Aorta (tissue), 5 donors: ENCODE results near the gene PBX3. TPM values are rescaled to one million over a fixed set of nuclear protein-coding genes. Genes with fewer than 3 reads are reported as not detected.
"Not testable (repeated sequence)": the region's sequence is repeated elsewhere in the genome, so short reads cannot be mapped to it uniquely, and the experiment has no call there.

Source experiments
- ATAC-seq: fragments of 200-7000 bp; cut with Tn5 transposase; one replicate; pipeline ENCODE4 v1.9.1; 2022; ENCODE audit warnings: moderate library complexity; ENCODE audit not compliant: low FRiP score
- DNase-seq, 2 donors: peaks; one replicate each; pipeline ENCODE4 v3.0.0-alpha.2; 2020
- H3K27ac ChIP-seq, 2 donors: one replicate each; pipeline ENCODE4 v1.5.1; 2013; ENCODE audit warnings: low read length in 2 of 2, mild to moderate bottlenecking in 2 of 2, moderate library complexity in 2 of 2, control low read depth in 1 of 2, inconsistent platforms in 1 of 2, low read depth in 1 of 2
- H3K27me3 ChIP-seq, 2 donors: one replicate each; pipeline ENCODE4 v1.6.1; 2013; ENCODE audit warnings: control low read depth in 1 of 2, low read length in 1 of 2, mild to moderate bottlenecking in 1 of 2, moderate library complexity in 1 of 2; ENCODE audit not compliant: insufficient read depth in 2 of 2, control insufficient read depth in 1 of 2
- H3K36me3 ChIP-seq, 2 donors: one replicate each; pipeline ENCODE4 v1.6.1; 2013; ENCODE audit warnings: control low read depth in 1 of 2, low read length in 1 of 2, mild to moderate bottlenecking in 1 of 2; ENCODE audit not compliant: insufficient read depth in 2 of 2, control insufficient read depth in 1 of 2
- H3K4me1 ChIP-seq, 2 donors: one replicate each; pipeline ENCODE4 v1.6.1; 2013; ENCODE audit warnings: low read length in 2 of 2, control low read depth in 1 of 2, mild to moderate bottlenecking in 1 of 2, moderate library complexity in 1 of 2; ENCODE audit not compliant: insufficient read depth in 2 of 2, control insufficient read depth in 1 of 2
- H3K4me3 ChIP-seq, 2 donors: one replicate each; pipeline ENCODE4 v1.5.1; 2013; ENCODE audit warnings: low read length in 2 of 2, control low read depth in 1 of 2, mild to moderate bottlenecking in 1 of 2
- H3K9me3 ChIP-seq: one replicate; pipeline ENCODE4 v1.6.1; 2013; ENCODE audit warnings: mild to moderate bottlenecking, low read length; ENCODE audit not compliant: control insufficient read depth
- whole genome bisulfite sequencing, 2 donors: extraction: QIAGEN DNeasy Blood & Tissue Kit; methylation state at CpG; one replicate each; pipeline ENCODE4 v1.1.7; 2013; 5-methylcytosine and 5-hydroxymethylcytosine counted together
- intact Hi-C, 2 donors: fragments of 100-400 bp; cut with DNase I; formaldehyde crosslinking; loops; one replicate each; pipeline versions ENCODE4 v1.14.2 to v1.15.0; 2022
- polyA plus RNA-seq, 2 donors: library from polyadenylated mRNA; stranded (reverse); fragments of 200-250 nt; gene quantifications; one replicate each; pipeline ENCODE4 v1.2.3, GENCODE V29; 2013
- total RNA-seq, 2 donors: library from RNA; stranded (reverse); fragmentation: NEBNext Ultra II Directional; extraction: Animal tissue kit (Norgen Biotek cat#: 25700); gene quantifications; one replicate each; pipeline ENCODE4 v1.2.1, GENCODE V29; 2021
- donor health status: healthy with polysubstance abuse.
- donor health status: Bipolar disorder and iron deficiency.
- donor health status: DM: no; HTN: no; CAD: no.
- donor health status: DM: no; HTN: no; CAD: no.
- donor health status: DM: yes; HTN: yes; CAD: no.

PBX3 gene
- total and polyA plus RNA-seq, 4 donors, result 10.3 to 44.7 (median 18.8) TPM

- no peaks in the 10 kb centered on the region for H3K4me1 ChIP-seq
- WGBS, 2 donors, result 64 to 77% methylated on average over 7 of the region's 7 CpGs
- no peak overlapping the region for H3K27ac ChIP-seq
- intact Hi-C loops, result no loop called here
- ATAC-seq (no peak), DNase-seq (no peak)
- H3K9me3 ChIP-seq, result no peaks in the 10 kb centered on the region
- H3K36me3 ChIP-seq, result no peaks in the 10 kb centered on the region
- no peaks in the 10 kb centered on the region for H3K27me3 ChIP-seq
- H3K4me3 ChIP-seq, result no peak overlapping the region
Measured at GRCh38 chr9:125763394-125763801, 16.2 kb downstream of the PBX3 start.

- intact Hi-C loops, result no loop called here
- H3K4me1 ChIP-seq, result no peaks in the 10 kb centered on the region
- H3K27ac ChIP-seq, result no peak overlapping the region
- no peaks in the 10 kb centered on the region for H3K9me3 ChIP-seq
- no peak for ATAC-seq
- H3K36me3 ChIP-seq, result no peaks in the 10 kb centered on the region
- no peaks in the 10 kb centered on the region for H3K27me3 ChIP-seq
- WGBS, 2 donors, result 55 to 64% methylated on average over 3 of the region's 3 CpGs
- H3K4me3 ChIP-seq, result no peak overlapping the region
- no peak for DNase-seq
Measured at GRCh38 chr9:125764198-125764597, 17.0 kb downstream of the PBX3 start.

DNA sequence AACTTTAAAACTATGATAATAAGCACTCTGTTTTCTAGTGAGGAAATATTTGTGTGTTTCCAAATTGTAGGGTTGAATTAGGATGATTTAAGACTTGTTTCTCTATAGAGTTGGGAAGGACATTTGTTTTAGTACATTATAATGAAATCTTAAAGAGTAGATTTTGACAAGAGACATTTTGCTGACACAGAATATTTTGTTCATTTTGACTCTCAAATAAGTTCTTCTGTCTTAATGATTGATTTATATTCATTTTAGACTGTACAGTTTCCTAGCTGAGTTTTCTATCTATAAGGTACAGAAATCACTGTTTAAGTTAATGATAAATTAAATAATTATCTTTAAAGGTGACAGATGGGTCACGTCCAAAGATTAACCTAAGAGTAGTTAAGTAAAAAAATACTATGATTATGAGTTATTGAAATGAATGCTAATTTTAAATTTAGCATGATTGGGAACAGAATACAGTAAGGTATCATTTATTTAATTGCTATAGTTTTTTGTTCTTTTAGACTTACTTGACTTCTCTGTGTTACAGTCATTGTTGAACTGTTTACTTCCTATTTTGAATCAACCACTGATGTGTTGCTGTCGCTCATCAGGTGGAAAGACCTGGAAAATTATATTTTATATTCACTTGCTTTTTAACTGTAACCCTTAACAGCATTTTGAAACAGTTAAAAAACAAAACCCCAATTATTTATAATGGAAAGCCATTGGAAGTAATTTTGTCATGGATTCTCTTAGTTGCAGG lies 19.5 kb downstream of the PBX3 start:
- WGBS, 2 donors, result 97% methylated on average over 2 of the region's 2 CpGs
- intact Hi-C loops, result no loop called here
- Histone ChIP-seq H3K9me3 (no peaks in the 10 kb centered on the region), H3K4me1 (no peaks in the 10 kb centered on the region), H3K36me3 (no peaks in the 10 kb centered on the region), H3K27ac (no peak overlapping the region), H3K4me3 (no peak overlapping the region), H3K27me3 (no peaks in the 10 kb centered on the region)
- no peak for ATAC-seq
- DNase-seq, result no peak

- H3K36me3 ChIP-seq, result no peaks in the 10 kb centered on the region
- H3K4me1 ChIP-seq, result no peaks in the 10 kb centered on the region
- intact Hi-C loops, result no loop called here
- no peak overlapping the region for H3K27ac ChIP-seq
- no peaks in the 10 kb centered on the region for H3K27me3 ChIP-seq
- no peaks in the 10 kb centered on the region for H3K9me3 ChIP-seq
- ATAC-seq (no peak), DNase-seq (no peak)
- no peak overlapping the region for H3K4me3 ChIP-seq
Measured at GRCh38 chr9:125767349-125767748, 20.2 kb downstream of the PBX3 start.

- no peaks in the 10 kb centered on the region for H3K4me1 ChIP-seq
- intact Hi-C loops, result no loop called here
- no peak for DNase-seq
Measured at GRCh38 chr9:125768803-125769202, 21.6 kb downstream of the PBX3 start.

GRCh38 chr9:125771037-125771436 lies 23.9 kb downstream of the PBX3 start:
- H3K4me1 ChIP-seq, result no peaks in the 10 kb centered on the region
- ATAC-seq, result no peak
- DNase-seq, result no peak
- H3K36me3 ChIP-seq, result no peaks in the 10 kb centered on the region
- H3K27me3 ChIP-seq, result no peaks in the 10 kb centered on the region
- intact Hi-C loops, result no loop called here
- no peak overlapping the region for H3K4me3 ChIP-seq
- H3K9me3 ChIP-seq, result no peaks in the 10 kb centered on the region
- H3K27ac ChIP-seq, result no peak overlapping the region

More at GRCh38 chr9:125768803-125769202, 21.6 kb downstream of the PBX3 start:
- ATAC-seq, result no peak
- no peaks in the 10 kb centered on the region for H3K27me3 ChIP-seq
- WGBS, 2 donors, result 98% methylated on average over 1 of the region's 1 CpG
- no peaks in the 10 kb centered on the region for H3K36me3 ChIP-seq
- no peaks in the 10 kb centered on the region for H3K9me3 ChIP-seq
- no peak overlapping the region for H3K27ac ChIP-seq
- no peak overlapping the region for H3K4me3 ChIP-seq

DNA sequence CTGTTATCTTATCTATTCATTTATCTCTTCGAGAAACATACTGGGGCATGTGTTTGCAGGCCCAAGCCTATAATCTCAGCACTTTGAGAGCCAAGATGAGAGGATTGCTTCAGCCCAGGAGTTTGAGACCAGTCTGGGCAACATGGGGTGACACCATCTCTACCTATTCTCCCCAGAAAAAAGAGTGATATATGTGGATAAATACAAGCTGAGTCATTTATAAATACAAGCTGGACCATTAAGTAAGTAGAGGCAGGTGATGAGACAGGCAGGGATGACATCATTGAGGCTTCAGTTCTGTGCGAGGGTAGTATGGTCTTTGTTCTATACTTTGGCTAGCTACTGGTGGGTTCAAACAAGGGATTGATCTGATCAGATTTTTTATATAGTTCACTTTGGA lies 25.6 kb downstream of the PBX3 start:
- H3K4me1 ChIP-seq, result no peaks in the 10 kb centered on the region
- H3K27ac ChIP-seq, result no peak overlapping the region
- H3K4me3 ChIP-seq, result no peak overlapping the region
- DNase-seq (no peak), ATAC-seq (no peak)
- no peaks in the 10 kb centered on the region for H3K27me3 ChIP-seq
- intact Hi-C loops, result no loop called here
- WGBS, 2 donors, result 82 to 84% methylated on average over 2 of the region's 2 CpGs
- no peaks in the 10 kb centered on the region for H3K36me3 ChIP-seq
- no peaks in the 10 kb centered on the region for H3K9me3 ChIP-seq

- Histone ChIP-seq H3K4me1 (no peaks in the 10 kb centered on the region), H3K4me3 (no peak overlapping the region), H3K27ac (no peak overlapping the region), H3K36me3 (no peaks in the 10 kb centered on the region), H3K27me3 (no peaks in the 10 kb centered on the region), H3K9me3 (no peaks in the 10 kb centered on the region)
- 94 to 97% methylated on average over 4 of the region's 4 CpGs for WGBS, 2 donors
- DNase-seq, result no peak
- no peak for ATAC-seq
- intact Hi-C loops, result no loop called here
Measured at GRCh38 chr9:125774106-125774505, 26.9 kb downstream of the PBX3 start.

- H3K4me3 ChIP-seq, ATAC-seq, H3K9me3 ChIP-seq, H3K4me1 ChIP-seq, H3K36me3 ChIP-seq, intact Hi-C loops, H3K27ac ChIP-seq, DNase-seq, H3K27me3 ChIP-seq: not testable (repeated sequence)
- WGBS, 2 donors, result 77 to 79% methylated on average over 4 of the region's 4 CpGs
Measured at GRCh38 chr9:125776789-125777188, 29.6 kb downstream of the PBX3 start.
